PC-3 (cell line): ENCODE measurements around the gene LRRC58. TPM values are rescaled to one million over a fixed set of nuclear protein-coding genes. Genes with fewer than 3 reads are reported as not detected.

ENCODE experiments used
- ATAC-seq: fragments of 200-7000 bp; cut with Tn5 transposase; 2 replicates; pipeline ENCODE4 v1.9.1; 2020; ENCODE audit warnings: mild to moderate bottlenecking, moderate library complexity
- BruUV-seq: library from RNA; stranded (reverse); fragments of 400-500 nt; replicated peaks from 2 replicates; lab custom pipeline; 2021; lab: Mats Ljungman, UMichigan
- CTCF ChIA-PET: fragments of 300-600 bp; sonication (Branson Sonifier 250); formaldehyde crosslinking; loops from one replicate; lab custom pipeline; 2022; ENCODE audit warnings: antibody characterized with exemption; lab: Charles Lee
- POLR2A ChIA-PET: fragments of 300-600 bp; sonication (Branson Sonifier 250); formaldehyde crosslinking; loops from one replicate; lab custom pipeline; 2022; ENCODE audit warnings: antibody characterized with exemption; ENCODE audit not compliant: unreplicated experiment; lab: Charles Lee
- DNase-seq: peaks from one replicate; pipeline ENCODE4 v3.0.0-alpha.2; 2015
- H2AFZ ChIP-seq: fragments of 300-600 bp; sonication (generic); 2 replicates; pipeline ENCODE4 v1.6.0; 2016; ENCODE audit warnings: antibody characterized with exemption, low read length
- H3F3A ChIP-seq: fragments of 300-600 bp; sonication (generic); one replicate; pipeline ENCODE4 v1.6.0; 2017; ENCODE audit warnings: antibody characterized with exemption, low read length, control low read depth, mild to moderate bottlenecking; ENCODE audit not compliant: unreplicated experiment
- H3K27ac ChIP-seq: fragments of 300-600 bp; sonication (generic); 2 replicates; pipeline ENCODE4 v1.5.1; 2016; ENCODE audit warnings: mild to moderate bottlenecking, low read length
- H3K27me3 ChIP-seq: fragments of 300-600 bp; sonication (generic); 2 replicates; pipeline ENCODE4 v1.6.1; 2016; ENCODE audit warnings: low read length, mixed read lengths
- H3K36me3 ChIP-seq: fragments of 300-600 bp; sonication (generic); 2 replicates; pipeline ENCODE4 v1.6.1; 2016; ENCODE audit warnings: low read depth, mixed run types, low read length, mixed read lengths
- H3K4me1 ChIP-seq: fragments of 300-600 bp; sonication (generic); 2 replicates; pipeline ENCODE4 v1.5.1; 2016; ENCODE audit warnings: low read length; ENCODE audit not compliant: insufficient read depth
- H3K4me2 ChIP-seq: fragments of 300-600 bp; sonication (generic); 2 replicates; pipeline ENCODE4 v1.6.0; 2016; ENCODE audit warnings: low read length
- H3K4me3 ChIP-seq: fragments of 300-600 bp; sonication (generic); 2 replicates; pipeline ENCODE4 v1.5.1; 2016; ENCODE audit warnings: mild to moderate bottlenecking, low read length, mixed read lengths
- H3K79me2 ChIP-seq: fragments of 300-600 bp; sonication (generic); 2 replicates; pipeline ENCODE4 v1.6.1; 2017; ENCODE audit warnings: low read length, mixed read lengths
- H3K9ac ChIP-seq: fragments of 300-600 bp; sonication (generic); 2 replicates; pipeline ENCODE4 v1.6.0; 2016; ENCODE audit warnings: mild to moderate bottlenecking, low read length
- H3K9me2 ChIP-seq: fragments of 300-600 bp; sonication (generic); replicated peaks from 2 replicates; pipeline ENCODE4 v1.6.1; 2016; ENCODE audit warnings: mixed run types, low read length, mixed read lengths
- H3K9me3 ChIP-seq: fragments of 300-600 bp; sonication (generic); 2 replicates; pipeline ENCODE4 v1.6.1; 2016; ENCODE audit warnings: low read length, mixed read lengths
- H4K20me1 ChIP-seq: fragments of 300-600 bp; sonication (generic); 2 replicates; pipeline ENCODE4 v1.6.1; 2016; ENCODE audit warnings: low read length, mixed read lengths
- EZH2 ChIP-seq: fragments of 300-600 bp; sonication (generic); IDR thresholded peaks from one replicate; pipeline ENCODE4 v1.6.1; 2017; ENCODE audit warnings: antibody characterized with exemption, mild to moderate bottlenecking, low read length; ENCODE audit not compliant: unreplicated experiment
- EZH2phosphoT487 ChIP-seq: fragments of 300-600 bp; sonication (generic); IDR thresholded peaks from 2 replicates; pipeline ENCODE4 v1.6.1; 2018; ENCODE audit warnings: mild to moderate bottlenecking, antibody characterized with exemption, low read length, borderline replicate concordance
- intact Hi-C: fragments of 100-400 bp; cut with micrococcal nuclease; formaldehyde crosslinking; loops from 2 replicates; pipeline ENCODE4 v1.9.0; 2023
- total RNA-seq: library from RNA; depleted of rRNA; stranded (reverse); fragments of >200 nt; gene quantifications from 2 replicates; pipeline ENCODE4 v1.2.3, GENCODE V29; 2014
- TF ChIP-seq, protein P1 (sequence below): fragments of 300-600 bp; sonication (generic); conservative IDR thresholded peaks from 2 replicates; pipeline ENCODE4 v1.5.1; 2017; ENCODE audit warnings: antibody characterized with exemption, low read depth, mild to moderate bottlenecking, low read length

The LRRC58 gene
- total RNA-seq, 1 experiment from 2014 or later: 33.7 TPM

GRCh38 chr3:120370463-120370862, 21.3 kb upstream of the LRRC58 start:
- H3K4me3 ChIP-seq: no peak overlapping the region
- no TSS peak for BruUV-seq
- no peak overlapping the region for H2AFZ ChIP-seq
- no peak for DNase-seq
- no peaks in the 10 kb centered on the region for H3K79me2 ChIP-seq
- no peak overlapping the region for H3K4me2 ChIP-seq
- ATAC-seq: no peak
- H3K9me2 ChIP-seq: 0 out of 2 replicates have a peak, but pooled peaks cover 3% of the 10 kb centered on the region
- no peaks in the 10 kb centered on the region for H3K36me3 ChIP-seq
- no peak overlapping the region for H3K27ac ChIP-seq
- no peaks in the 10 kb centered on the region for H3K4me1 ChIP-seq
- H3K9ac ChIP-seq: no peak overlapping the region
- ChIA-PET CTCF (no interaction called here), POLR2A (no interaction called here)
- no peaks in the 10 kb centered on the region for H3F3A ChIP-seq
- H3K9me3 ChIP-seq: no peaks in the 10 kb centered on the region
- peaks cover 50% of the 10 kb centered on the region for H3K27me3 ChIP-seq
- intact Hi-C loops: no loop called here
- no peaks in the 10 kb centered on the region for H4K20me1 ChIP-seq
- TF ChIP-seq EZH2phosphoT487: no peak
- TF ChIP-seq, protein P1, sequence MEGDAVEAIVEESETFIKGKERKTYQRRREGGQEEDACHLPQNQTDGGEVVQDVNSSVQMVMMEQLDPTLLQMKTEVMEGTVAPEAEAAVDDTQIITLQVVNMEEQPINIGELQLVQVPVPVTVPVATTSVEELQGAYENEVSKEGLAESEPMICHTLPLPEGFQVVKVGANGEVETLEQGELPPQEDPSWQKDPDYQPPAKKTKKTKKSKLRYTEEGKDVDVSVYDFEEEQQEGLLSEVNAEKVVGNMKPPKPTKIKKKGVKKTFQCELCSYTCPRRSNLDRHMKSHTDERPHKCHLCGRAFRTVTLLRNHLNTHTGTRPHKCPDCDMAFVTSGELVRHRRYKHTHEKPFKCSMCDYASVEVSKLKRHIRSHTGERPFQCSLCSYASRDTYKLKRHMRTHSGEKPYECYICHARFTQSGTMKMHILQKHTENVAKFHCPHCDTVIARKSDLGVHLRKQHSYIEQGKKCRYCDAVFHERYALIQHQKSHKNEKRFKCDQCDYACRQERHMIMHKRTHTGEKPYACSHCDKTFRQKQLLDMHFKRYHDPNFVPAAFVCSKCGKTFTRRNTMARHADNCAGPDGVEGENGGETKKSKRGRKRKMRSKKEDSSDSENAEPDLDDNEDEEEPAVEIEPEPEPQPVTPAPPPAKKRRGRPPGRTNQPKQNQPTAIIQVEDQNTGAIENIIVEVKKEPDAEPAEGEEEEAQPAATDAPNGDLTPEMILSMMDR: no peak
- no peak for TF ChIP-seq EZH2

DNA sequence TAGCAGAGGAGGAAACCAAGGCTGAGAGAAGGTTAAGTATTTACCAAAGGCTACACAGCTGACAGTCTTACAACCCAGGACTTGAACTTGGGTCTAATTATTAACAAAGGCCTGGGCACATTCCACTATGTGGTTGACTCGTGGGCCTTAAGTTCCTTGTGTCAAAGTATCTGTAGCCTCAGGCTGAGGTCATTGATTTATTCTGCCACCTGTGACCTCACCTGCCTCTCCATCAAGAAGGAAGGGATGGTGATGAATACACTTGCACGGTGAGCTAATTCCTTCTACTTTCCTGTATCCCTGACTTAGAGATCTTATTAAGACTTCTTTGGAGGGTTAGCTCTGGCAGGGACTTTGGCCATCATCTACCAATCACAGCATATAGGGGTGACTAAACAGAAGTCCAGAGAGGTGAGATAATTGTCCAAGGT, 19.9 kb upstream of the LRRC58 start:
- Histone ChIP-seq H3K4me3 (no peak overlapping the region), H4K20me1 (no peaks in the 10 kb centered on the region), H3K9ac (no peak overlapping the region), H3K27me3 (peaks cover 59% of the 10 kb centered on the region), H2AFZ (no peak overlapping the region), H3K79me2 (no peaks in the 10 kb centered on the region), H3K9me3 (no peaks in the 10 kb centered on the region), H3K9me2 (0 out of 2 replicates have a peak, but pooled peaks cover 3% of the 10 kb centered on the region), H3K4me1 (no peaks in the 10 kb centered on the region), H3K4me2 (no peak overlapping the region), H3F3A (no peaks in the 10 kb centered on the region), H3K27ac (no peak overlapping the region), H3K36me3 (no peaks in the 10 kb centered on the region)
- ATAC-seq (no peak), DNase-seq (no peak)
- CTCF ChIA-PET: no interaction called here
- TF ChIP-seq, protein P1: no peak
- TF ChIP-seq EZH2 (no peak), EZH2phosphoT487 (no peak)
- POLR2A ChIA-PET: no interaction called here
- intact Hi-C loops: no loop called here
- no TSS peak for BruUV-seq

DNA sequence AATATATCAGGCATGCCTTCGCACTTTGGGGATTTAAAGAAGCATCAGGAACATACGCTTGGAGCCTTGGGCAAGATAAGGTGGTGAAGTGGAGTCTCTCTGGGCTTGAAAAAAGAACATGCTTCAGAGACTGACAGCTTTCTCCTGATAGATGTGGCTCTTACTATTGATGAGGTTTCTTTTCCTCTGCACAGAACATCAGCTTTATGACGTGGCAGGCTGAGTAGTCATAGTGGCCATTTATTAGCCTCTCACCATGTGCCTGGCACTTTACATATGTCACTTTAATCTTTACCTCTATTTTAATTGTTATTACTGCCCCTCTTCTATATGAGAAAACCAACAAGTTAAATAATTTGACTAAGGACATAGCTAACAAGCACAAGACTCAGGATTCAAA, 19.0 kb upstream of the LRRC58 start:
- H3K4me2 ChIP-seq: no peak overlapping the region
- no peaks in the 10 kb centered on the region for H3F3A ChIP-seq
- H3K9me3 ChIP-seq: no peaks in the 10 kb centered on the region
- no peak overlapping the region for H2AFZ ChIP-seq
- no peak for DNase-seq
- ChIA-PET CTCF (no interaction called here), POLR2A (no interaction called here)
- no TSS peak for BruUV-seq
- H3K4me3 ChIP-seq: no peak overlapping the region
- intact Hi-C loops: no loop called here
- no peaks in the 10 kb centered on the region for H3K36me3 ChIP-seq
- H3K9me2 ChIP-seq: 0 out of 2 replicates have a peak, but pooled peaks cover 3% of the 10 kb centered on the region
- no peaks in the 10 kb centered on the region for H3K4me1 ChIP-seq
- TF ChIP-seq EZH2phosphoT487: no peak
- H3K27ac ChIP-seq: no peak overlapping the region
- ATAC-seq: no peak
- no peak overlapping the region for H3K9ac ChIP-seq
- peaks cover 66% of the 10 kb centered on the region for H3K27me3 ChIP-seq
- H3K79me2 ChIP-seq: no peaks in the 10 kb centered on the region
- no peaks in the 10 kb centered on the region for H4K20me1 ChIP-seq
